Progenitor cell of endocrine pancreas (in vitro differentiated cells): ENCODE results near the gene CCL22. TPM values are rescaled to one million over a fixed set of nuclear protein-coding genes. Genes with fewer than 3 reads are reported as not detected.
"Not testable (repeated sequence)": the region's sequence is repeated elsewhere in the genome, so short reads cannot be mapped to it uniquely, and the experiment has no call there.

Experiments
- DNase-seq: peaks from one replicate; pipeline ENCODE4 v3.0.0; 2021; ENCODE audit warnings: low spot score; ENCODE audit not compliant: unreplicated experiment
- H3K27ac Mint-ChIP-seq: 2 replicates; pipeline ENCODE4 v1.8.0; 2021; ENCODE audit warnings: mild to moderate bottlenecking, moderate library complexity, mixed read lengths
- H3K27me3 Mint-ChIP-seq: 2 replicates; pipeline ENCODE4 v1.8.0; 2021; ENCODE audit warnings: mixed read lengths
- H3K36me3 Mint-ChIP-seq: 2 replicates; pipeline ENCODE4 v1.8.0; 2022; ENCODE audit warnings: mixed read lengths; ENCODE audit not compliant: insufficient read depth
- H3K4me1 Mint-ChIP-seq: 2 replicates; pipeline ENCODE4 v1.8.0; 2021; ENCODE audit warnings: low read depth, mixed read lengths
- H3K4me3 Mint-ChIP-seq: 2 replicates; pipeline ENCODE4 v1.8.0; 2021; ENCODE audit warnings: low read depth, mild to moderate bottlenecking, moderate library complexity, mixed read lengths
- H3K9me3 Mint-ChIP-seq: 2 replicates; pipeline ENCODE4 v1.8.0; 2021; ENCODE audit warnings: low read depth, mixed read lengths
- CTCF ChIP-seq: fragments of 200-600 bp; sonication (generic); IDR thresholded peaks from one replicate; pipeline ENCODE4 v1.5.0; 2021; ENCODE audit warnings: antibody characterized with exemption, mild to moderate bottlenecking; ENCODE audit not compliant: unreplicated experiment
- total RNA-seq: library from RNA; stranded (reverse); gene quantifications from 2 replicates; pipeline ENCODE4 v1.2.1, GENCODE V29; 2021

CCL22 gene
- total RNA-seq, 1 donor from 2014 or later, result not detected

- Mint-ChIP-seq H3K4me3 (no peak overlapping the region), H3K36me3 (no peaks in the 10 kb centered on the region), H3K27ac (no peak overlapping the region), H3K4me1 (no peaks in the 10 kb centered on the region), H3K9me3 (no peaks in the 10 kb centered on the region), H3K27me3 (peaks cover 9% of the 10 kb centered on the region)
- TF ChIP-seq CTCF, result no peak
- no peak for DNase-seq
Observed at GRCh38 chr16:57396786-57397185, 38.2 kb downstream of the CCL22 start.

GRCh38 chr16:57397493-57397892 is 38.9 kb downstream of the CCL22 start:
- not testable (repeated sequence) for H3K4me1 Mint-ChIP-seq, H3K9me3 Mint-ChIP-seq, H3K36me3 Mint-ChIP-seq, H3K27ac Mint-ChIP-seq, H3K4me3 Mint-ChIP-seq, H3K27me3 Mint-ChIP-seq, DNase-seq

GRCh38 chr16:57401943-57402640 is 43.5 kb downstream of the CCL22 start:
- DNase-seq, result no peak
- Mint-ChIP-seq H3K4me3 (no peak overlapping the region), H3K36me3 (no peaks in the 10 kb centered on the region), H3K27me3 (peaks cover 17% of the 10 kb centered on the region), H3K4me1 (no peaks in the 10 kb centered on the region), H3K9me3 (no peaks in the 10 kb centered on the region), H3K27ac (no peak overlapping the region)
- TF ChIP-seq CTCF, result no peak

GRCh38 chr16:57403965-57404817 is 45.6 kb downstream of the CCL22 start, which contains the start of gene CCL17:
Gene CCL17 (plus strand): TSS chr16:57404767. CDS start chr16:57413933, 9,166 bp downstream.
- Mint-ChIP-seq H3K27ac (no peak within 1 kb of the TSS), H3K9me3 (no peaks in the 10 kb centered on the region), H3K4me1 (no peaks in the 10 kb centered on the region), H3K36me3 (no peaks in the 10 kb centered on the region), H3K27me3 (peaks cover 22% of the 10 kb centered on the region), H3K4me3 (no peak within 1 kb of the TSS)
- no peak for TF ChIP-seq CTCF
- no peak for DNase-seq

- Mint-ChIP-seq H3K4me1 (no peaks in the 10 kb centered on the region), H3K27me3 (peaks cover 25% of the 10 kb centered on the region), H3K27ac (no peak overlapping the region)
Observed at GRCh38 chr16:57405097-57405496, 46.5 kb downstream of the CCL22 start.

More at GRCh38 chr16:57405097-57405496, 46.5 kb downstream of the CCL22 start:
- no peak for DNase-seq
- TF ChIP-seq CTCF, result no peak
- no peak overlapping the region for H3K4me3 Mint-ChIP-seq
- no peaks in the 10 kb centered on the region for H3K36me3 Mint-ChIP-seq
- no peaks in the 10 kb centered on the region for H3K9me3 Mint-ChIP-seq
